WTC11 (cell line): ENCODE measurements around the gene TBX2. TPM values are rescaled to one million over a fixed set of nuclear protein-coding genes. Genes with fewer than 3 reads are reported as not detected.

ENCODE experiments used
- ATAC-seq: fragments of 200-7000 bp; cut with Tn5 transposase; 2 replicates; pipeline ENCODE4 v1.10.0; 2021; ENCODE audit warnings: mild to moderate bottlenecking, moderate library complexity
- CTCF ChIA-PET: fragments of 300-600 bp; sonication (Branson Sonifier 250); formaldehyde crosslinking; loops from one replicate; lab custom pipeline; 2021; ENCODE audit warnings: antibody characterized with exemption; lab: Charles Lee
- POLR2A ChIA-PET: fragments of 350-600 bp; sonication (Branson Sonifier 250); formaldehyde crosslinking; loops from one replicate; lab custom pipeline; 2021; ENCODE audit warnings: antibody characterized with exemption; lab: Charles Lee
- DNase-seq: peaks from one replicate; pipeline ENCODE4 v3.0.0; 2021; ENCODE audit warnings: low spot score
- H3K27ac Mint-ChIP-seq: 2 replicates; pipeline ENCODE4 v1.8.0; 2021; ENCODE audit warnings: mixed read lengths
- H3K27me3 Mint-ChIP-seq: 2 replicates; pipeline ENCODE4 v1.8.0; 2021; ENCODE audit warnings: low read depth, mild to moderate bottlenecking, moderate library complexity, mixed read lengths
- H3K36me3 Mint-ChIP-seq: 2 replicates; pipeline ENCODE4 v1.8.0; 2021; ENCODE audit warnings: mixed read lengths
- H3K4me1 Mint-ChIP-seq: 2 replicates; pipeline ENCODE4 v1.8.0; 2022; ENCODE audit warnings: mixed read lengths
- H3K4me3 Mint-ChIP-seq: 2 replicates; pipeline ENCODE4 v1.8.0; 2021; ENCODE audit warnings: mild to moderate bottlenecking, moderate library complexity, mixed read lengths
- H3K9me3 Mint-ChIP-seq: 2 replicates; pipeline ENCODE4 v1.8.0; 2021; ENCODE audit warnings: mixed read lengths
- AR ChIP-seq: fragments of 250-450 bp; sonication (Bioruptor Pico); IDR thresholded peaks from 2 replicates; pipeline ENCODE4 v1.9.0; 2021; ENCODE audit warnings: mild to moderate bottlenecking
- ARID4B ChIP-seq: sonication (generic); formaldehyde crosslinking; IDR thresholded peaks from 2 replicates; pipeline ENCODE4 v1.8.0; 2023; ENCODE audit warnings: missing genetic modification reagents, mild to moderate bottlenecking, borderline replicate concordance
- ATF1 ChIP-seq: sonication (generic); formaldehyde crosslinking; IDR thresholded peaks from 2 replicates; pipeline ENCODE4 v1.8.1; 2023; ENCODE audit warnings: mild to moderate bottlenecking, moderate library complexity, missing genetic modification reagents
- E2F1 ChIP-seq: sonication (generic); formaldehyde crosslinking; IDR thresholded peaks from 2 replicates; pipeline ENCODE4 v1.8.0; 2022; ENCODE audit warnings: mild to moderate bottlenecking, missing genetic modification reagents
- ELF4 ChIP-seq: sonication (generic); formaldehyde crosslinking; IDR thresholded peaks from 2 replicates; pipeline ENCODE4 v1.8.1; 2022; ENCODE audit warnings: low read depth, mild to moderate bottlenecking, moderate library complexity, missing genetic modification reagents
- EMX1 ChIP-seq: fragments of 250-450 bp; sonication (Bioruptor Pico); IDR thresholded peaks from 2 replicates; pipeline ENCODE4 v1.8.0; 2021; ENCODE audit warnings: mild to moderate bottlenecking
- GABPB1 ChIP-seq: sonication (generic); formaldehyde crosslinking; IDR thresholded peaks from 2 replicates; pipeline ENCODE4 v1.8.1; 2023; ENCODE audit warnings: mild to moderate bottlenecking, missing genetic modification reagents
- NFATC4 ChIP-seq: fragments of 250-450 bp; sonication (Bioruptor Pico); IDR thresholded peaks from 2 replicates; pipeline ENCODE4 v1.9.0; 2021; ENCODE audit warnings: mild to moderate bottlenecking
- NFYB ChIP-seq: sonication (generic); formaldehyde crosslinking; conservative IDR thresholded peaks from 2 replicates; pipeline ENCODE4 v1.8.0; 2022; ENCODE audit warnings: low read depth, missing genetic modification reagents
- PREB ChIP-seq: sonication (generic); formaldehyde crosslinking; IDR thresholded peaks from 2 replicates; pipeline ENCODE4 v1.8.1; 2022; ENCODE audit warnings: mild to moderate bottlenecking, missing genetic modification reagents, moderate library complexity, borderline replicate concordance
- RELA ChIP-seq: sonication (generic); formaldehyde crosslinking; IDR thresholded peaks from 2 replicates; pipeline ENCODE4 v1.8.1; 2022; ENCODE audit warnings: missing genetic modification reagents, mild to moderate bottlenecking, borderline replicate concordance
- SMAD4 ChIP-seq: sonication (generic); formaldehyde crosslinking; IDR thresholded peaks from 2 replicates; pipeline ENCODE4 v1.8.0; 2022; ENCODE audit warnings: mild to moderate bottlenecking, missing genetic modification reagents
- TEAD4 ChIP-seq: sonication (generic); formaldehyde crosslinking; IDR thresholded peaks from 2 replicates; pipeline ENCODE4 v1.8.0; 2022; ENCODE audit warnings: mild to moderate bottlenecking, missing genetic modification reagents
- total RNA-seq: library from RNA; stranded (reverse); gene quantifications from 3 replicates; pipeline ENCODE4 v1.2.3, GENCODE V29; 2021
- TF ChIP-seq, protein P1 (sequence below): sonication (generic); formaldehyde crosslinking; IDR thresholded peaks from 2 replicates; pipeline ENCODE4 v1.8.1; 2023; ENCODE audit warnings: mild to moderate bottlenecking, missing genetic modification reagents

Gene TBX2
- total RNA-seq, 1 experiment from 2014 or later: 0.09 TPM

DNA sequence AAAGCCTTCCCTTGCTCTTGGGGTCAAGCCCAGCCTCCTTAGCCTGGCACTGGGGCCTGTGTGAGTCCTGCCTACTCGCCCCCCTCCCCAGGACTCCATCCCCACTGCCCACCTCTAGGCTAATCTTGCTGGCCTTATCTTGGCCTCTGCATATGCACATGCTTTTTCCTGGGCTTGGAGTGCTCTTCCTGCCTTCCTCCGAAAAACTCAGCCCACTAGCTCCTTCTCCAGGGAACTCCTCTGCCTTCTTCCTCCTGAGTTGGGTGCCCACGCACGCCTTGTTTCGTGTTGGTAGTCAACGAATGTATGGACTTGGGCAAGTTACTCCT lies 16.5 kb downstream of the TBX2 start:
- no peak for ATAC-seq
- TF ChIP-seq ARID4B (CRISPR knock-in tag): no peak
- TF ChIP-seq, protein P1, sequence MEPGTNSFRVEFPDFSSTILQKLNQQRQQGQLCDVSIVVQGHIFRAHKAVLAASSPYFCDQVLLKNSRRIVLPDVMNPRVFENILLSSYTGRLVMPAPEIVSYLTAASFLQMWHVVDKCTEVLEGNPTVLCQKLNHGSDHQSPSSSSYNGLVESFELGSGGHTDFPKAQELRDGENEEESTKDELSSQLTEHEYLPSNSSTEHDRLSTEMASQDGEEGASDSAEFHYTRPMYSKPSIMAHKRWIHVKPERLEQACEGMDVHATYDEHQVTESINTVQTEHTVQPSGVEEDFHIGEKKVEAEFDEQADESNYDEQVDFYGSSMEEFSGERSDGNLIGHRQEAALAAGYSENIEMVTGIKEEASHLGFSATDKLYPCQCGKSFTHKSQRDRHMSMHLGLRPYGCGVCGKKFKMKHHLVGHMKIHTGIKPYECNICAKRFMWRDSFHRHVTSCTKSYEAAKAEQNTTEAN (CRISPR knock-in tag): no peak
- no peak for TF ChIP-seq EMX1 (CRISPR knock-in tag)
- no peak for TF ChIP-seq TEAD4
- no peak for TF ChIP-seq SMAD4 (CRISPR knock-in tag)
- no peak for TF ChIP-seq RELA (CRISPR knock-in tag)
- no peak for TF ChIP-seq NFATC4 (CRISPR knock-in tag)
- no peak for TF ChIP-seq ATF1
- no peak for TF ChIP-seq ELF4
- no peak for TF ChIP-seq PREB (CRISPR knock-in tag)
- TF ChIP-seq E2F1 (CRISPR knock-in tag): no peak
- no peak for TF ChIP-seq AR (CRISPR knock-in tag)
- TF ChIP-seq NFYB (CRISPR knock-in tag): no peak
- TF ChIP-seq GABPB1 (CRISPR knock-in tag): no peak
- CTCF ChIA-PET: interaction anchor here (0.8 to 1.2 kb wide), 5 partner anchors 8 to 159 kb away, joined by 3 to 4 read pairs (median 3); no protein-coding TSS in a partner anchor

More for the DNA sequence above, 16.5 kb downstream of the TBX2 start:
- Mint-ChIP-seq H3K36me3 (no peaks in the 10 kb centered on the region), H3K4me1 (peaks cover 10% of the 10 kb centered on the region), H3K9me3 (no peaks in the 10 kb centered on the region), H3K27me3 (peaks cover 70% of the 10 kb centered on the region), H3K27ac (no peak overlapping the region), H3K4me3 (peak overlapping the region; percentile 54)
- POLR2A ChIA-PET: interaction anchor here (0.6 kb wide), 1 partner anchor 349 kb away, joined by 8 read pairs; no protein-coding TSS in a partner anchor
- DNase-seq: no peak
